GM18520 (cell line): ENCODE data around the gene FCMR.

Experiments
- ATAC-seq: cut with Tn5 transposase; IDR thresholded peaks from one replicate; pipeline ENCODE4 v1.9.1; 2021; ENCODE audit not compliant: unreplicated experiment

The FCMR gene

GRCh38 chr1:206903687-206904086, 18.1 kb downstream of the FCMR start:
- ATAC-seq, result no peak

- no peak for ATAC-seq
These were observed 19.0 kb downstream of the FCMR start for GRCh38 chr1:206902702-206903101.

- no peak for ATAC-seq
These were observed 19.8 kb downstream of the FCMR start for GRCh38 chr1:206901944-206902343.

GRCh38 chr1:206900149-206900548, 21.6 kb downstream of the FCMR start:
- ATAC-seq, result no peak

GRCh38 chr1:206899717-206900116, 22.0 kb downstream of the FCMR start:
- no peak for ATAC-seq

GRCh38 chr1:206898915-206899431, 22.8 kb downstream of the FCMR start:
- ATAC-seq, result no peak

GRCh38 chr1:206898089-206898914, 23.4 kb downstream of the FCMR start:
- ATAC-seq, result no peak

GRCh38 chr1:206897175-206897574, 24.6 kb downstream of the FCMR start, which contains the start of gene IL24:
Gene IL24 (plus strand): TSS chr1:206897443. CDS start chr1:206897833, 390 bp downstream.
- ATAC-seq, result no peak

GRCh38 chr1:206896261-206896660, 25.5 kb downstream of the FCMR start:
- no peak for ATAC-seq

GRCh38 chr1:206895837-206896242, 25.9 kb downstream of the FCMR start:
- no peak for ATAC-seq

GRCh38 chr1:206895325-206895724, 26.4 kb downstream of the FCMR start:
- no peak for ATAC-seq

- ATAC-seq, result no peak
These were observed 28.4 kb downstream of the FCMR start for GRCh38 chr1:206893380-206893779.

- ATAC-seq, result no peak
These were observed 29.3 kb downstream of the FCMR start for GRCh38 chr1:206892351-206892984.

- no peak for ATAC-seq
These were observed 30.3 kb downstream of the FCMR start for GRCh38 chr1:206891412-206891811.

GRCh38 chr1:206890125-206891060, 31.3 kb downstream of the FCMR start:
- no peak for ATAC-seq

GRCh38 chr1:206887701-206888100, 34.0 kb downstream of the FCMR start:
- no peak for ATAC-seq

GRCh38 chr1:206886831-206887230, 34.9 kb downstream of the FCMR start:
- no peak for ATAC-seq

- ATAC-seq, result no peak
These were observed 36.2 kb downstream of the FCMR start for GRCh38 chr1:206885341-206886060.

GRCh38 chr1:206883876-206884275, 37.9 kb downstream of the FCMR start:
- ATAC-seq, result no peak

- no peak for ATAC-seq
These were observed 38.6 kb downstream of the FCMR start for GRCh38 chr1:206883160-206883559.
